Measurements from ENCODE around the gene DLG4. TPM values are rescaled to one million over a fixed set of nuclear protein-coding genes. Genes with fewer than 3 reads are reported as not detected.

Gene DLG4
- total and polyA plus RNA-seq, 2 donors (not counting 1 experiment from before 2014, with no cell fraction given) = 2.0 to 12.5 TPM

DNA sequence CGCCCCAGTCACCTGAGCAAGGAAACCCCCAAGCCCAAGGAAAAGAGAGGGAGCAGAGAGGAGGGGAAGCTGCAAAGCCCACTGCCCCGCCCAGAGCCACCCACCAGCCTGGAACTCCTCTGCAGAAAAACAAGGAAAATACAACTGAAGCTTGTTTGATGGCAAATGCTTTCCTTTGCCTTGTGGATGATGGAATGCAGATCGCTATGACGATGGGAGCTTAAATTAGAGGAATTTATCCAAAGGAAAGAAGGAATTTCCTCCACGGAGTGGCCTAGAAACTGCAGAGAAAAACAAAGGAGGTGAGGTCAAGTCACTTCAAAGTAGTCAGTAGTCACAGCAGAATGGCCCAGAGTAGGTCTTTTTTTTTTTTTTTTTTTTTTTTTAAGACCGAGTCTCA is 73.5 kb downstream of the DLG4 start:
- 91% methylated on average over 4 of the region's 6 CpGs for WGBS (ENCODE audit: insufficient coverage)

DNA sequence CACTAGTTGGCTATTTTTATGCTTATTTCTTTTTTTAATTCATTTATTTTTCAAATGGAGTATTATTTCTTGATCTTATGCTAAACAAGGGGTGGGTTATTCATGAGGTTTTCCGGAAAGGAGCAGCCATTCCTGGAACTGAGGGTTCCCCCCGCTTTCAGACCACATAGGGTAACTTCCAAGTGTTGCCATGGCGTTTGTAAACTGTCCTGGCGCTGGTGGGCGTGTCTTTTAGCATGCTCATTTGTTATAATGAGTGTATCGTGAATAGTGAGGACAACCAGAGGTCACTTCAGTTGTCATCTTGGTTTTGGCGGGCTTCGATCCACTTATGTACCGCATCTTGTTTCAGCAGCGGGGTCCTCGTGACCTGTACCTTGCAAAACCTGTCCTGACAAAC is 75.4 kb downstream of the DLG4 start:
- H4K20me1 ChIP-seq (ENCODE audit: control insufficient read depth, insufficient read depth, low read length, poor library complexity, severe bottlenecking) = no peaks in the 10 kb centered on the region
- no peaks in the 10 kb centered on the region for H3K4me1 Mint-ChIP-seq

More for the DNA sequence above, 73.5 kb downstream of the DLG4 start:
- POLR2A ChIA-PET = no interaction called here
- Mint-ChIP-seq H3K9me3 (ENCODE audit: insufficient read depth) (no peaks in the 10 kb centered on the region), H3K27ac (no peak overlapping the region), H3K27me3 (peaks cover 17% of the 10 kb centered on the region), H3K4me1 (no peaks in the 10 kb centered on the region), H3K4me3 (no peak overlapping the region)
- TF ChIP-seq, protein P1, sequence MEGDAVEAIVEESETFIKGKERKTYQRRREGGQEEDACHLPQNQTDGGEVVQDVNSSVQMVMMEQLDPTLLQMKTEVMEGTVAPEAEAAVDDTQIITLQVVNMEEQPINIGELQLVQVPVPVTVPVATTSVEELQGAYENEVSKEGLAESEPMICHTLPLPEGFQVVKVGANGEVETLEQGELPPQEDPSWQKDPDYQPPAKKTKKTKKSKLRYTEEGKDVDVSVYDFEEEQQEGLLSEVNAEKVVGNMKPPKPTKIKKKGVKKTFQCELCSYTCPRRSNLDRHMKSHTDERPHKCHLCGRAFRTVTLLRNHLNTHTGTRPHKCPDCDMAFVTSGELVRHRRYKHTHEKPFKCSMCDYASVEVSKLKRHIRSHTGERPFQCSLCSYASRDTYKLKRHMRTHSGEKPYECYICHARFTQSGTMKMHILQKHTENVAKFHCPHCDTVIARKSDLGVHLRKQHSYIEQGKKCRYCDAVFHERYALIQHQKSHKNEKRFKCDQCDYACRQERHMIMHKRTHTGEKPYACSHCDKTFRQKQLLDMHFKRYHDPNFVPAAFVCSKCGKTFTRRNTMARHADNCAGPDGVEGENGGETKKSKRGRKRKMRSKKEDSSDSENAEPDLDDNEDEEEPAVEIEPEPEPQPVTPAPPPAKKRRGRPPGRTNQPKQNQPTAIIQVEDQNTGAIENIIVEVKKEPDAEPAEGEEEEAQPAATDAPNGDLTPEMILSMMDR (IDR thresholded peaks at IDR 0.05) = no peak
- no peak for TF ChIP-seq EZH2 (IDR thresholded peaks at IDR 0.05; ENCODE audit: borderline replicate concordance, insufficient read depth, low read depth, low read length, poor library complexity, severe bottlenecking)
- H2AFZ ChIP-seq (ENCODE audit: insufficient read depth, low read depth, low read length, poor library complexity, severe bottlenecking) = no peak overlapping the region
- no peaks in the 10 kb centered on the region for H3K9me3 ChIP-seq (ENCODE audit: control extremely low read depth in 1 of 3, control insufficient read depth in 2 of 3, insufficient read depth in 1 of 3, low read length in 2 of 3)
- H3K27ac ChIP-seq (ENCODE audit: low read length in 2 of 2) = no peak overlapping the region
- H3K4me2 ChIP-seq (replicated peaks; ENCODE audit: low read depth, low read length, poor library complexity, severe bottlenecking) = no peak overlapping the region
- no peak overlapping the region for H3K9ac ChIP-seq (ENCODE audit: low read length)
- no peak overlapping the region for H3K4me3 ChIP-seq (ENCODE audit: control extremely low read depth in 1 of 5, extremely low read depth in 1 of 5, insufficient read depth in 1 of 5, low read depth in 2 of 5, low read length in 4 of 5)
- DNase-seq (no peak), ATAC-seq (ENCODE audit: low read depth) (no peak)
- intact Hi-C loops (cut with micrococcal nuclease) = no loop called here
- no peaks in the 10 kb centered on the region for H3K36me3 ChIP-seq (replicated peaks in 1 of 2; ENCODE audit: control extremely low read depth in 1 of 2, control insufficient read depth in 1 of 2, extremely low read depth in 1 of 2, insufficient read depth in 2 of 2, low read length in 1 of 2)
- H3K4me1 ChIP-seq (ENCODE audit: control insufficient read depth in 2 of 2, insufficient read depth in 2 of 2, low read length in 2 of 2) = no peaks in the 10 kb centered on the region
- no peaks in the 10 kb centered on the region for H4K20me1 ChIP-seq (ENCODE audit: control insufficient read depth, insufficient read depth, low read length, poor library complexity, severe bottlenecking)
- H3K27me3 ChIP-seq (replicated peaks in 1 of 4; ENCODE audit: control extremely low read depth in 1 of 4, control insufficient read depth in 3 of 4, insufficient read depth in 4 of 4, low read length in 3 of 4) = no peaks in the 10 kb centered on the region
- CTCF ChIA-PET = interaction anchor here (2.2 kb wide), 1 partner anchor 10 kb away, joined by 6 read pairs; no protein-coding TSS in a partner anchor
- H3K79me2 ChIP-seq (ENCODE audit: control insufficient read depth, insufficient read depth, low read length) = no peaks in the 10 kb centered on the region

More for the DNA sequence above, 75.4 kb downstream of the DLG4 start:
- Mint-ChIP-seq H3K27me3 (peaks cover 25% of the 10 kb centered on the region), H3K9me3 (ENCODE audit: insufficient read depth) (no peaks in the 10 kb centered on the region), H3K4me3 (no peak overlapping the region), H3K27ac (no peak overlapping the region)
- no peak overlapping the region for H3K27ac ChIP-seq (ENCODE audit: low read length in 2 of 2)
- H3K9ac ChIP-seq (ENCODE audit: low read length) = no peak overlapping the region
- ATAC-seq (ENCODE audit: low read depth) = no peak
- DNase-seq = no peak
- intact Hi-C loops (cut with micrococcal nuclease) = no loop called here
- H2AFZ ChIP-seq (ENCODE audit: insufficient read depth, low read depth, low read length, poor library complexity, severe bottlenecking) = no peak overlapping the region
- no peak overlapping the region for H3K4me3 ChIP-seq (ENCODE audit: control extremely low read depth in 1 of 5, extremely low read depth in 1 of 5, insufficient read depth in 1 of 5, low read depth in 2 of 5, low read length in 4 of 5)
- H3K9me3 ChIP-seq (ENCODE audit: control extremely low read depth in 1 of 3, control insufficient read depth in 2 of 3, insufficient read depth in 1 of 3, low read length in 2 of 3) = no peaks in the 10 kb centered on the region
- WGBS (ENCODE audit: insufficient coverage) = 91% methylated on average over 11 of the region's 11 CpGs
- no peak overlapping the region for H3K4me2 ChIP-seq (replicated peaks; ENCODE audit: low read depth, low read length, poor library complexity, severe bottlenecking)
- no peaks in the 10 kb centered on the region for H3K27me3 ChIP-seq (replicated peaks in 1 of 4; ENCODE audit: control extremely low read depth in 1 of 4, control insufficient read depth in 3 of 4, insufficient read depth in 4 of 4, low read length in 3 of 4)
- no peaks in the 10 kb centered on the region for H3K79me2 ChIP-seq (ENCODE audit: control insufficient read depth, insufficient read depth, low read length)
- TF ChIP-seq, protein P1 (IDR thresholded peaks at IDR 0.05) = no peak
- TF ChIP-seq EZH2 (IDR thresholded peaks at IDR 0.05; ENCODE audit: borderline replicate concordance, insufficient read depth, low read depth, low read length, poor library complexity, severe bottlenecking) = no peak
- POLR2A ChIA-PET = no interaction called here
- CTCF ChIA-PET = interaction anchor here (1.5 kb wide), 1 partner anchor 12 kb away, joined by 3 read pairs; no protein-coding TSS in a partner anchor
- H3K4me1 ChIP-seq (ENCODE audit: control insufficient read depth in 2 of 2, insufficient read depth in 2 of 2, low read length in 2 of 2) = no peaks in the 10 kb centered on the region
- no peaks in the 10 kb centered on the region for H3K36me3 ChIP-seq (replicated peaks in 1 of 2; ENCODE audit: control extremely low read depth in 1 of 2, control insufficient read depth in 1 of 2, extremely low read depth in 1 of 2, insufficient read depth in 2 of 2, low read length in 1 of 2)

Measured in B cell (primary cell).